Endothelial cell of umbilical vein (primary cell): ENCODE results near the gene TRPM3.

ENCODE experiments used
- CTCF ChIP-seq, 2 donors: IDR thresholded peaks; 1 replicate in 1 of 2; 2 replicates in 1 of 2; pipeline ENCODE4 v1.5.1; 2011; ENCODE audit warnings: low read length in 2 of 2, mild to moderate bottlenecking in 2 of 2, moderate library complexity in 2 of 2, control low read depth in 1 of 2, inconsistent platforms in 1 of 2, low read depth in 1 of 2; ENCODE audit not compliant: insufficient read depth in 1 of 2; ENCODE audit errors: extremely low read depth in 1 of 2
- EZH2 ChIP-seq: IDR thresholded peaks from 2 replicates; pipeline ENCODE4 v1.6.1; 2012; ENCODE audit warnings: borderline replicate concordance, low read depth, mild to moderate bottlenecking, moderate library complexity, low read length, inconsistent platforms; ENCODE audit not compliant: severe bottlenecking

GRCh38 chr9:70566751-70567150, 554.7 kb downstream of the TRPM3 start:
- no peak for TF ChIP-seq CTCF (IDR thresholded peaks at IDR 0.05; ENCODE audit: extremely low read depth in 1 of 2, insufficient read depth in 1 of 2, low read depth in 1 of 2, low read length in 2 of 2)
- no peak for TF ChIP-seq EZH2
